Umbilical cord (tissue), 2 donors: ENCODE data around the gene MEIS2. TPM values are rescaled to one million over a fixed set of nuclear protein-coding genes. Genes with fewer than 3 reads are reported as not detected.

Source experiments
- DNase-seq: peaks from one replicate; pipeline ENCODE4 v3.0.0-alpha.2; 2015; ENCODE audit warnings: low spot score
- total RNA-seq: library from RNA; depleted of rRNA; stranded (reverse); fragments of >200 nt; gene quantifications from one replicate; pipeline ENCODE4 v1.2.3, GENCODE V29; 2014; ENCODE audit warnings: low replicate concordance; ENCODE audit not compliant: insufficient read depth

MEIS2 gene
- total RNA-seq, 1 donor from 2014 or later: 43.3 TPM

DNA sequence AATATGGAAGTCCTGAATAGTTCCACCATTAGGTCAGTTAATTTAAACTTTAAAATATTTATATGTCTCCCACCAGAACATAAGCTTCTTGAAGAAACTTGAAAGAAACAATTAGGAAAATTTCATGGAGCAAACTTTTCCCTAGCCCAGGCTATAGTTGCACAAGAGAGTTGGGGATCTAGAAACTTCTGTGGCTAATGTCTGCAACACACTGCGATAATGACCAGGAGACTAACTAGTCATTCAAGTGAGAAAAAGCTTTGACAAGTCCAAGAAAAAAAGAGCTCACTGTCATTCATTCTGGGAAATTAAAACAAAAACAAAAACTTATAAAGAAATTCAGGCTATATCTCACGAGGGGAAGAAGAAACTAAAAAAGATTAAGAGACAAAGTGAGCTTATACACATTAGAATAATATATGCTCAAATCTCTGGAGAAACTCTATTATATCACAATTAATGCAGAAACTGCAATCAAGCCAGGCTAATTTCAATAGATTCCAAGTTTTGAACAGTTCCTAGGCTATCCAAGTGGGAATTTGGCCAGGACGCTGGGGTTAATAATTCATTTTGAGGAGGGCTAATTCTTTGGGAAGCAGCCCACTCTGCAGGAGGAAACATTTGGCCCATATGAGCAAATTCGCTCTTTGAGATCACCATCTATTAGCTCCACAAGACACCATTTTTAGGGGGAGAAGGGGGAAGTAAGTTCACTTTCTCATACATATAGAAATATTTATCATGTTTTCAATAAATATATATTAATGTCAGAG, 134.6 kb downstream of the MEIS2 start:
- no peak for DNase-seq

DNA sequence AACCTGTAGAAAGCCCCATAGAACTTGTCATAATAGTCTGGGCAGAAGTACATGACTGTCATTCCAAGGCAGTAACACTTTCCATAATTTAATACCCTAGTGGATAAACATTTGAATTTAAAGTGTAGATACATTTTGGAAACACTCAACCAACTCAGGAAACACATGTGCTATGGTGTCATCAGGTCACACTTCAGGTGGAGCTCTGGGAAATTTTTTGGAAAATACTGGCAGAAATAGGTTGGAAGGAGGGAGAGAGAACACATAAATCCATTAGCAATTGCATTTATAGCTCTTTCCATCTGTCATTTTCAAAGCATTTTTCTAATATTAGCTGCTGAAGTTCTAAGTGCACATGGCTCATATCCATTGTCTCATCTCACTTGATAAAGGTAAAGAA, 135.7 kb downstream of the MEIS2 start:
- no peak for DNase-seq

DNA sequence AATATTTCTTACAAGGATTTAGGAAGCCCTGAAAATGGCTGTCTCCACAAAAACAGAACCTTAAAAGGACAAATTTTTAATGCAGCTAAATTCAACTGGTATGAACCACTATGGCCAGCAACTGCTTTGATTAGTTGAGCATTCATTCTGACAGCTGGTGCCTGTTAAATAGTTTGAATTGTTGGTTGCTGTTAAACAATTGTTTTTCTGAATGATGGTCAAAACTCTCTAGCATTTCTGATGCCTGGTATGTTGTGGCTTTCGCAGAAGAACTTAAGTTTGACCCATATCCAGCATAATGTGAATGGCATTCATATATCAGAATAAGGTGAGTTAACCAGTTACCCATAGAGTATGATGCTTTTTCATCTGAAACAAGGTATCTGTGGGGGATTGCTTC, 138.4 kb downstream of the MEIS2 start:
- DNase-seq: no peak

DNA sequence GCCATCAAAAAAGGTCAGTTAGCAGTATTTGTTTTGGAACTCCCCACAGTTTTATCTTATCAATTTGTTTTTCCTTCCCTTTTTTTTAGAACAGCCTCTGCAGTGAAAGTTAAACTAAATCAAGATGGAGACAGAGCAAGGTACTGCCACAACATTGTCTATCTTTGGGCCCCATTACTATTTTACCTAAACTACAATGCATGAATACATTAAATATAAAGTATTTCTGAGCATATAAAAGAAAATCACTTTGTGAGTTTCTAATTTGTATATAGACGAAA, 139.5 kb downstream of the MEIS2 start:
- DNase-seq: no peak

DNA sequence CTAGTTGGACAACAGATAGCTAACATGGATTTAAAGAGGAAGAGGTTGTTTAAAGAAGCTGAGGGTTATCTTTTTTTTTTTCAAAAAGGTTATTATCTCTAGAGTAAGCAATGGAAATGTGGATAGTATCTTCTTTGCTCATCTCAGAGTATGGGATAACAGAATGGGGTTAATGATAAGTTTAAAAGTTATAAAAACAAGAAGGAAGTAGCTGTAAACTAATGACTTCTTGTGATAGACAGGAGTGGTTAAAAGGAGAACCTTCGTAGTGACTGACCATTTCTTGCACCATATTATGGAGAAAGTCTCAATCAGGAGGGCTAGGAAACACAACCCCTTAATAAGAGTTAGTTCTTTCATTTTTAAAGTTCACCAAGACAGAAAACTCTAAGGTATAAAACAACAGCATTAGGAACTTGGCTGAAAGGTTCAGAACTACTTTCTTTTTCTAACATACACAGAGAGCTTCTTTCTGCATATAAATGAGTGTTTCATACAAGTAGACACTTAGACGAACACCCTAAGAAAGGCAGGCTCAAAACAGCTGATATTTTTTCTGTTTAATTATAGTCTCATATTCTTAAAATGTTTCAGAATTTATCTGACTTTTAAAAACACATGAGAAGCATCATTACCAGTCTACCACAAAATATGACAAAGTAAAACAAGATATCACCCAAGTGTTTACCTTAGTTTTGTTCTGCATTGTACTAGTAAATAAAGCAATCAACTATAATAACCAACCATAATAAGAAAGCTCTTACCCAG, 140.0 kb downstream of the MEIS2 start:
- DNase-seq: no peak

DNA sequence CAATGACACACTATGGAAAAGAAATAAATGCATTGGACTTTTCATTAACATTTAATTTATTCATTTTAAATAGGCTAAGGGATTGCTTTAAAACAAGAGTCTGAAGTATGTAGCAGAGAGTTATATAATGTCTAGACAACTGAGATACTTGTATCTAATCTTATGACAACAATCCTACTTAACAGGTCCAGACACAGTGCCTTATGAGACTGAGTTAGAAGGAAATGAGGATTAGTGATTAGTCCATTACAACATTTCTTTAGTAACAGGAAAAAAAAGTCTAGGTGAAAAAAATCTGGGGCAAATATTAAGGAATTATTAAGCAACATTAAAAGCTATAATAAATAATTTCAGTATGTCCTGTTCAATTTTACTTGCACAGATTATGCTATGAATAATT, 140.6 kb downstream of the MEIS2 start:
- no peak for DNase-seq

DNA sequence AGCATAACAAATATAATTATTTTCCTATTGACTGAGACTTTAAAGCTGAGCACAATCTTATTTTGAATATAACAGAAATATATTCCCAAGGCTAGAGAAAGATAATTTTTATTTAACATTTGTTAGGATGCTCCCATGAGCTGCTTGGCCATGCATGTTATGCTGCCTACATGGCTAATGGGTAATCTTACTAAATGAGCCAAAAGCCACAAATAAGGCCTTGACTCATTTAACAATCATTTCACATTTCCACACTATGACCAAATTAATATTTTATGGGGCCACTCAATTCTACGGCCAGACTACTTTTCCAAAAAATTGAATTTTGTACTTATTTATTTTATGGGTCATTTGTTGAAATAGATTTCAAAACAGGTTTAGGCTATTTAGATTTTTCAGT, 141.7 kb downstream of the MEIS2 start:
- DNase-seq: no peak

DNA sequence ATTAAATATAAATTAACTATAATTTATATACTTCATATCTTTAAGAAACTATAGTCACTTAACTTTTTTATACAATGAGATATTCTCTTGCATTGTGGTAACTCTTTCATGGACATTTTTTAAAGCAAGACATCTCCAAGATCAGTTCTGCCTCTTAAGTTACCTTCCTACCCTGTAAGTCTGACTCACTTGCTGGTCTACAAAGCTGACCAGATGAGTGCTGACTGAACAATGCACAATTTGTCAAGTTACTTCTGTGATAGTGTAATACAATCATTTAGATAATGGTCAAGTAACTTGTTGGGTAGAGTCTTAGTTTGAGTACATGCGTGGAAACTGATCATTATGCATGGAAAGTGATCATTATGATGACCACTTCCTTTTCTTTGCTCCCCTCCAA, 145.9 kb downstream of the MEIS2 start:
- no peak for DNase-seq

DNA sequence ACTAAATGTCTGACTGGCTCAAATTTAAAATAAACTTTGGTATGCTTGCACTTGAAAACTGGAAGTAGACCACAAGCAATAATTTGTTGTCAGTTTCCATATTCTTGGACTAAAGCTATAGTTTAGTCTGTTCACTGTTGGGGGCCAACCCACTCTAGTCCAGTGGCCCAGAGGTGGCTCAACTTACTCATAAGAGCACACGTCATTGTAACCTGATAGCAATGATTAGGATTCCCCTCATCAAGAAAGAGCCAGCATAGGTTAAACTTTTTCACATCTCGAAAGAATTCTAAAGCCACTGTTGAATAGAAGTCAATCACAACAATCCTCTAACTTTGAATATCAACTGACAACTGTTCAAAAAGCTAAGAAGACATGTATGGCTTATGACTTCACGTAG, 147.0 kb downstream of the MEIS2 start:
- DNase-seq: no peak

DNA sequence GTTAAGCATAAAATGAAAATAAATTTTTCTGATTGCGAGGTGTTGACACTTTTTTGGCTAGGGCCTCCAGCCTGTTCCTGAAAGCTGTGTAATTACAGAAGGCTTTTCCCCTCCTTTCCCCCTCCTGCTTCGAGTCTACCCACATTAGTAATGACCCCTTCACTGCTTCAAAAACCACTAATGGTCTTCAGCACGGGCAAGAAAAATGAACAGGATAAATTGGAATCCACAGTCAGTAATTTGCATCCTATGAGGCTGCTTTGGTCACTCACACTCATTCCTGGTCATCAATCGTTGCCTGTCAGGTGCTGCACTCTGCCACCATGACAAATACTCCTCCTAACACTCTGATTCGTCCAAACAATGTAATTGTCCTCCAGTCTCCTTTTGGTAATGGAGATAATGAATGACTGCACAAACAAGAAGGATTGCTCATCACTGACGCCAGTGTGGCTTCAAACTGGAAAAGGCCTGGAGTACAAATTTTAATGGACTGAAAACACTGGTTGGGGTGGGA, 148.6 kb downstream of the MEIS2 start:
- DNase-seq: no peak

DNA sequence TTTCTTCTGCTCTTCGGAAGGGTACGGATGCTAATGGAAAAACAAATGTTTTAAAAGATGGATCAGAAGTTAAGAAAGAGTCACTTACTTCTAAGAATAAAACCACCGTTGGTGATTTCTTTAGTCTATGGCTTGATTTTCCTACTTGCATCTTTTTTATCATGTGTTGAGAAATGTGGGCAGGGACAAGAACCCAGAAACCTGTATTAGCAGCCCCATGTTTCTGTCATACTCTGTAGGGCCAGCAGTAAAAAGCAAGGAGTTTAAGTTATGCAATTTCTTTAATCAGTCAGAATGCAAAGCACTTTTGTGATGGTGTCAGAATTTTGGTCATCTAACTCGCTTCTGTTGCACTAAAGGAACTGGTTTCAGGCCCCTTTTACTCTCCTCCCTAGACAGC, 150.0 kb downstream of the MEIS2 start:
- no peak for DNase-seq

DNA sequence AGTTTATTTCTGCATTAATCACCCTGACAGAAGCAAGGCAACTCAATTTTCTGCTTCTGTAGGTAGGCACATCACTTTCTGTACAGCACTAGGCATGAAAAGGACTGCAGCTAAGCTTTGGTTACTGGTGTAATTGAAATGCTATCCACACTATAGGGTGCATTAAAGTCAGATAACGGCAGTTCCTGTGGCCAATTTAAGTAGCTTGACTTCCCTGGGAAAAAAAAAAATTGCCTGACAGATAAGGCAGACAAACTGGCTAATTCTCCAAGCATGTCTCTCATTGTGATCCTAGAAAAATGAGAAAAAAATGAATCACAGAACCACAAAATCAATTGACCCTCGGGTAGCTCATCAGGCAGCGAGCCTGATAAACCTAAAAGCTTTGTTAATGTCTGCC, 151.4 kb downstream of the MEIS2 start:
- DNase-seq: no peak

DNA sequence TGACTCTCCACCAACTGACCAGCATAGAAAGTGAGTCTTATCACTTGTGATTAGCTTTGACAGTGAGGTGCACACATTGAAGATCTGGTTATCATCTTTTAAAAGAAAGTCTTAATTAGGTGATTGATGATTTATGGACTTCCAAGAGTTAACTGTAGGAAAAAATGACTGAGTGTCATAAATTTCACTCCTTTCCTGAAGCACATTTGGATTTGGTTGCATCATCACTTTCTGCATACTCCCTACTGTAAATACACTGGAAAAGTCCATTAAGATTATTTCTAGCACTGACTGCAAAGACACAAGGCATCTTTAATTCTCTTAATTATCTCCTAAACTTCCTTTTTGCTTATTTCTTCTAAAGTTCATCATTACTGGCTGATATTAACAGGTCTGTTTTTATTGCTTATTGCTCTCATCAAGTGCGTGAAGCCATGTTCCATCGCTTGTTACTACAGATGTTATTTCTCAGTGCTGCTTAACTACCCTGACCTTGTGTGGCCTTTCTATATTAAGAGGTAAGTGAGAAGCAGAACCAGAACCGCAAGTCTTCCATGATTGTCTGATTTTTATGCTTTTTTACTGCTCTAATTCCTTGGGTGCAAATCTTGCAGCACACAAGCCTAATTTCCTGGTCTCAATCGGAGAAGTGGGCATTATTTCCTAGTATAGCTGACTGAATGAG, 153.2 kb downstream of the MEIS2 start:
- DNase-seq: no peak

DNA sequence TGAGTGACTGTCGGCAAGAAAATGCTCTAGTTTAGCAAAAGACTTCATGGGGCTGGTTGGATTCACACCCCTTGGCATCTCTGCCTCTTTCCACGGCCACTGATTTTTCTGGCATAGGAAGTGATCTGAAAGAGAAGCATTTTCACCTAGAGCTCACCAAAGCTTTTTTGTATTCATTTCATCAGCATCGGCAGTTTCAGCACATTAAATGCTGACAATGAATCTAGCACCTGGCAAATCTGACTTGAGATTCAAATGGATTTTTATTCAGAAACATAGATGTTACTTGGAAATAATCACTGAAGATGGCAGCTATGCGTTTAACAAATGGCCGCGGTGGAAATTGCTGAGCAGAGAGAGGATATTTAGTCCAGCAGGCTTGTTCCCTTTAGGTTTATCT, 155.9 kb downstream of the MEIS2 start:
- peak; percentile 20 for DNase-seq

DNA sequence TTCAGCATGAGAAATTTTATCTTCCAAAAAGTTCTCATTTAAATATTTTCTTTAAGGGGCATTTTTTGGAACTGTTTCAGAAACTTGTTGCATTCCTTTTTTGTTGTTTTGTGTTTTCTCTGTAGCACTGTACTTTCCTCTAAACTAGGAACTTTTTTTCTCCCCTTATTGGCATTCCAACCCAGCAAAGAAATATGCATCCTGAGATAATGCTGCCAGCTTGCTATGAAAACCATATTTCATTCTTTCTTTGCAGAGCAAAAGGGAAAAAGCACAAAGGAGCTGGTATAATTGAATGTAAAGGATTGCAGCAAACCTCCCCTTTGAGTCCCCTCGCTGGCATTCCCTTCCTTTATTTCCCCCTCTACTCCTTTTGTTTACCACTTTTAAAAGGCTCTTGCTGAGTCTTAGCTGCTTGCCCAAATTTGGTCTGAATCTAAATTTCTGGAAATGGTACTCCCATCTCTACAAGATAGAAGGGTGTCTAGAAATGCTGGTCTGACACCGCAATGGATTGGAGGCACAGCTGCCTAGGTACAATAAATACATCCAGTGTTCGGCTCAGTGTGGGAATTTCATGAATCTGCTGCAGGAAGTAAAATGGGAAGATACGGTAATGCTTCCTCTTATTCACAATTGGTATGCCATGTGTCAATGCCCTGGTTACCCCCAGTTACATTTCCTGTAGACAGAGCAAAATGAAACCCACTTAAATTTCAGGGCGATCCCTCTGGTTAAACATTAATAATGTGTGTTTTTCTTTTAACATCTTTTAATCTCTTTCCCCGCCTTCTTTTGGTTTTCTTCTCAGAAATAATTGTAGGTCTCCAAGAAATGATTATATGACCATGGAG, 156.6 kb downstream of the MEIS2 start:
- peak; percentile 51 for DNase-seq

DNA sequence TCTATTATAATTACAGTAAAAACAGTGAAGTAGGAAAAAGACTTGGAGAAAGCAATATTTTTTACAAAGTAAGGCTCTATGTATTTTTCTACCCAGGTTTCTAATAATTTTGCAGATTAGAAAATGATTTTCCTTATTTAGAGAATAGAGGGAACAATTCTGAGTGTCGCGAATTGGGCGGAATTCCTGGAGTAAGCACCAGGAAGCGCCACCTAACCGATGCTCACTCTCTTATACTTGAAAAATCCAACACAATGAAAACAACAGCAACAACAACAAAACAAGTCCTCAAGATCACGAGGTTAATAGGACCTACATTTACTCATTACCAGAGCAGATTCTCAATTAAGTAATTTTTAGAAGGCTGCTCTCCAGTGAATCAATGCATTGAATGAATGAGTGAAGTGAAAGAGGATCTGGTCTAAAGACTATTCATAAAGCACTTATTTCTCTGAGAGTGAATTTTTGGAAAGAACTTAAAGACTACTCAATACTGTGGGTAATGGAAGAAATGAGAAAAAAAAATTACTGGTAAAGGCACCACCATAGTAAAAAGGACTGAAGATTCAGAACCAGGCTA, 158.0 kb downstream of the MEIS2 start:
- no peak for DNase-seq

DNA sequence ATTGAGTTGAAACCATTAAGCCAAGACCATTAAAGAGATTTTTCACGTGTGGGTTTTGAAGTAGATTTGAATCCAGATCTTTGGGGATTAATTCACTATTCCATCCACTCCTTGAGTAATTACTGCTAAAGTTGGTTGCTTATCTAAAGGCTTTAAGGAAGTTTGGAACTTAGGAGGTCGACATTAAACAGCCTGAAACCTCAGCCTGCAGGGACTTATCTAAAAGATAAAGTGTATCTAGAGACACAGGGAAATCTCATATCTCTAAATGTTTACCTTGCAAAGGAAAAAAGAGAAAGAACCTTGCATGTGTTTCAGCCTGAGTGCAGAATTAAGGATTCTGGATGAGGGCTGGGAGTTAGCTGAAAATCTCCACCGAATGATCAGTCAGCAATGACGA, 158.6 kb downstream of the MEIS2 start:
- no peak for DNase-seq

DNA sequence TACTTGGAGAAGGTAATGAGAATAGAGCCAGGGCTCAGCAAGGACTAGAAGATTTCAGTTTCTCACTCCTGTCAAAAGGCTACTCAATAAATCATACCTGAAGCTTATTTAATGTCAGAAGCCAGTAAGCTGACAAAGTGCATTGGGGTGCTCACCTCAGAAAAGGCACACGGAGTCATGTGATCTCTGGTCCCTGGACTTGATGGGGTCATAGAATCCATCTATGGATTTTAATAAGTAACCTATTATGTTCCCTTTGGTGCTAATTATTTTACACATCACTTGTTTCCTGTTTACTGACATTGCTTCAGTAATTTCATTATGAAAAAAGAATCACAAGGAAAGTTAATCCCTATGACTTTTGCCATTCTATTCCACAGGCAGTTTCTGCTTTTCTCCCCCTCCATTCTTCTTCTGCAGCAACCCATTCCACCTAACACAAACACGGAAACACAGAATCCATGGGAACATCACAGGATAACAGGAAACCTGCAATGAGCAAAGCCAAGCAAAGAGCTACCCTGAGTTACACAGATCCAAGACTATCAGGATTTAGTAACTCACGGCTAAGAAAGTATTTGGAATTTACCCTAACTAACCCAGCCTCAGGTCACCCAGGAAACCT, 159.6 kb downstream of the MEIS2 start:
- DNase-seq: no peak

DNA sequence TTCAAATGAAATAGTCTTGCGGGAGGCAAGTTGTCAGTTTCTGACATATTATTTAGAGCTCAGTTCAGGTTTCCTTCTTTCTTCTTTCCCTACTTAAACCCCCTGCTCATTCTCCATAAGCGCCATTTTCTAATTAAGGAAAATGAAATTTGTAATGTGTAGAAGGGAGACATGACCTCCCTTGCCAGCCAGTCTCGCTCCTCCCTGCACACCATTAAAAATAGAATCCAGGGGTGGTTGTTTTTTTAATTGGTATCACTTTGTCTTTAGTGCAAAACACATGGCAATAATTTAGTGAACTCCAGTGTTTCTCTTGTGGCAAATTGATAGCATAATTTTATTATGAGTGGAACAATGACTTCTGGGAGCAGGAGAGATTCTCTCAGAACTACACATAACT, 160.1 kb downstream of the MEIS2 start:
- no peak for DNase-seq

DNA sequence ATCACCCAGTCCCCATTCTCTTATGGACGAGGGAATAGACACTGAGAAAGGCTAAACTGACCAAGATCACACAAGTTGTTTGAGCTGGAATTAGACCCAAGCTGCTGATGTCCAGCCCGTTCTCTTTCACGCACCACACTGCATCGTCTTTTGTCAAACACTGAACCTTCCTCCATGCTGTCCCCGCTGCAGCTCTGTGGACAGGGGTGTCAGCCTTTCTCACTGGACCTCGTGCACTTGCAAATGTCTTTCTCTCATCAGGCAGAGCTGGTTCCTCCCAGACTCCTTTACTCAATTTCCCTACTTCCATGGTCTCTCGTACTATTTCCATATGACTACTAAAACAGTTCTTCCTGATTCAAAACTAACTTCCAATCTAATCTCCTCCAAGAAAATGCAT, 161.6 kb downstream of the MEIS2 start:
- no peak for DNase-seq

DNA sequence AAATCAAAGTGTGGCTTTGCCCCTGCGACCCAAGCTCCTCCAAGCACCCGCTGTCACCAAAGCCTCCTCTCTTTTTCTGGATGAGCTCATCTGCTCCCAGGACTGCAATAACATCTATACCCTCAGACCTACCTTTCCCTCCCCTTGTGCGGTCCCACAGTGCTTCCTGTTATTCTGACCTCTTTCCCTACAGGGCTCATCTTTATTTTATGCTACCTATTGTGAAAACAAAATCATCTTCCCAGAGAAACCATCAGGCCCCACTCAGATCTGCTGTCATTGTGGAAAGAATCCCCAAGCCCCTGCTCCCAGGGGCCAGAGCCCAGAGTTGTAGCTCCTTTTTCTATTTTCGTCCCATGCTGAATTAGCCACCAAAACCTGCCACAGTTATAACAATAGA, 162.2 kb downstream of the MEIS2 start:
- DNase-seq: no peak
